T-cell (primary cell): ENCODE results near the gene RAB12. TPM values are rescaled to one million over a fixed set of nuclear protein-coding genes. Genes with fewer than 3 reads are reported as not detected.
"Not testable (repeated sequence)": the region's sequence is repeated elsewhere in the genome, so short reads cannot be mapped to it uniquely, and the experiment has no call there.

Source experiments
- ATAC-seq, 4 experiments: fragments of 200-7000 bp in 3 of 4; fragments of 150-1000 bp in 1 of 4; cut with Tn5 transposase; replicated peaks in 1 of 4; 1 replicate in 3 of 4; 2 replicates in 1 of 4; pipeline ENCODE4 v1.10.0; 2021; ENCODE audit warnings: moderate library complexity in 3 of 4, mild to moderate bottlenecking in 2 of 4, moderate number of reproducible peaks in 1 of 4
- CTCF ChIA-PET, 2 donors: fragments of 300-600 bp; sonication (Branson Sonifier 250); formaldehyde crosslinking; loops; one replicate each; lab custom pipeline; 2022; ENCODE audit warnings: antibody characterized with exemption in 2 of 2; lab: Charles Lee
- POLR2A ChIA-PET, 2 donors: fragments of 300-600 bp; sonication (Branson Sonifier 250); formaldehyde crosslinking; loops; one replicate each; lab custom pipeline; 2022; ENCODE audit warnings: antibody characterized with exemption in 2 of 2; lab: Charles Lee
- DNase-seq, 35 experiments: peaks; one replicate each; pipeline versions ENCODE4 v3.0.0 to v3.0.0-alpha.2; 2013 to 2023
- H3K27ac ChIP-seq: one replicate; pipeline ENCODE4 v1.5.1; 2013; ENCODE audit warnings: low read length
- H3K27me3 ChIP-seq, 2 experiments: replicated peaks in 1 of 2; 1 replicate in 1 of 2; 2 replicates in 1 of 2; pipeline versions ENCODE4 v1.6.1 to v1.7.0; 2013; ENCODE audit warnings: low read length in 1 of 2, mixed read lengths in 1 of 2; ENCODE audit not compliant: control insufficient read depth in 2 of 2, insufficient read depth in 2 of 2; ENCODE audit errors: extremely low read depth in 1 of 2
- H3K36me3 ChIP-seq, 2 donors: 1 replicate in 1 of 2; 2 replicates in 1 of 2; pipeline versions ENCODE4 v1.6.1 to v1.7.0; 2013; ENCODE audit warnings: low read length in 1 of 2; ENCODE audit not compliant: control insufficient read depth in 2 of 2, insufficient read depth in 1 of 2; ENCODE audit errors: extremely low read depth in 1 of 2
- H3K4me1 ChIP-seq, 2 experiments: 1 replicate in 1 of 2; 2 replicates in 1 of 2; pipeline versions ENCODE4 v1.6.1 to v1.7.0; 2013; ENCODE audit warnings: low read length in 2 of 2, mixed read lengths in 1 of 2; ENCODE audit not compliant: insufficient read depth in 2 of 2, control insufficient read depth in 1 of 2; ENCODE audit errors: extremely low read depth in 1 of 2
- H3K4me3 ChIP-seq, 2 donors: 1 replicate in 1 of 2; 2 replicates in 1 of 2; pipeline versions ENCODE4 v1.5.1 to v1.7.0; 2013; ENCODE audit warnings: mild to moderate bottlenecking in 2 of 2, low read length in 1 of 2, moderate library complexity in 1 of 2; ENCODE audit not compliant: control insufficient read depth in 1 of 2; ENCODE audit errors: extremely low read depth in 1 of 2
- H3K9me3 ChIP-seq: 2 replicates; pipeline ENCODE4 v1.7.0; 2013
- H3K27ac Mint-ChIP-seq, 2 donors: one replicate each; pipeline ENCODE4 v1.8.0; 2020 to 2021; ENCODE audit warnings: mild to moderate bottlenecking in 2 of 2, mixed read lengths in 2 of 2
- H3K27me3 Mint-ChIP-seq, 2 donors: one replicate each; pipeline ENCODE4 v1.8.0; 2021 to 2022; ENCODE audit warnings: mixed read lengths in 2 of 2
- H3K36me3 Mint-ChIP-seq: one replicate; pipeline ENCODE4 v1.8.0; 2021; ENCODE audit warnings: mixed read lengths
- H3K4me1 Mint-ChIP-seq, 3 donors: one replicate each; pipeline ENCODE4 v1.8.0; 2020 to 2022; ENCODE audit warnings: mixed read lengths in 3 of 3, mild to moderate bottlenecking in 1 of 3
- H3K4me3 Mint-ChIP-seq, 3 donors: one replicate each; pipeline ENCODE4 v1.8.0; 2020 to 2022; ENCODE audit warnings: mild to moderate bottlenecking in 3 of 3, mixed read lengths in 3 of 3, moderate library complexity in 3 of 3
- H3K9me3 Mint-ChIP-seq, 3 donors: one replicate each; pipeline ENCODE4 v1.8.0; 2020 to 2022; ENCODE audit warnings: mixed read lengths in 3 of 3
- WGBS: methylation state at CpG from one replicate; pipeline ENCODE4 v1.1.5; 2013; ENCODE audit warnings: missing lambda C conversion rate; ENCODE audit not compliant: insufficient coverage; 5-methylcytosine and 5-hydroxymethylcytosine counted together
- total RNA-seq, 35 experiments: library from RNA in 6 of 35; stranded (reverse) in 6 of 35; fragments of 120-200 nt in 1 of 35; gene quantifications; one replicate each; pipeline versions ENCODE4 v1.2.1 to v1.2.4 and lab custom pipeline; 2013 to 2026

Gene RAB12
- total RNA-seq, 5 donors from 2014 or later (not counting 1 experiment from before 2014, with no cell fraction given) = 15.8 to 21.4 (median 17.5) TPM

- not testable (repeated sequence) for H3K4me1 ChIP-seq, H3K9me3 Mint-ChIP-seq, H3K4me3 Mint-ChIP-seq, DNase-seq, H3K27ac Mint-ChIP-seq, H3K4me3 ChIP-seq, H3K36me3 Mint-ChIP-seq, ATAC-seq, H3K27ac ChIP-seq, H3K9me3 ChIP-seq, H3K27me3 ChIP-seq, H3K36me3 ChIP-seq, H3K4me1 Mint-ChIP-seq
- ChIA-PET POLR2A (interaction anchor here in 1 of 2 donors (0.6 kb wide), 1 partner anchor 827 kb away, joined by 4 read pairs; no protein-coding TSS in a partner anchor), CTCF (interaction anchor here (0.6 to 1.3 kb wide), 3 partner anchors 12 to 336 kb away, joined by 3 to 5 read pairs (median 4); no protein-coding TSS in a partner anchor)
- peaks cover 22 to 38% of the 10 kb centered on the region in 2 donors for H3K27me3 Mint-ChIP-seq
- no CpG with 5 or more reads among the region's 7 CpGs for WGBS
These were observed 42.4 kb downstream of the RAB12 start for GRCh38 chr18:8651478-8652261.

DNA sequence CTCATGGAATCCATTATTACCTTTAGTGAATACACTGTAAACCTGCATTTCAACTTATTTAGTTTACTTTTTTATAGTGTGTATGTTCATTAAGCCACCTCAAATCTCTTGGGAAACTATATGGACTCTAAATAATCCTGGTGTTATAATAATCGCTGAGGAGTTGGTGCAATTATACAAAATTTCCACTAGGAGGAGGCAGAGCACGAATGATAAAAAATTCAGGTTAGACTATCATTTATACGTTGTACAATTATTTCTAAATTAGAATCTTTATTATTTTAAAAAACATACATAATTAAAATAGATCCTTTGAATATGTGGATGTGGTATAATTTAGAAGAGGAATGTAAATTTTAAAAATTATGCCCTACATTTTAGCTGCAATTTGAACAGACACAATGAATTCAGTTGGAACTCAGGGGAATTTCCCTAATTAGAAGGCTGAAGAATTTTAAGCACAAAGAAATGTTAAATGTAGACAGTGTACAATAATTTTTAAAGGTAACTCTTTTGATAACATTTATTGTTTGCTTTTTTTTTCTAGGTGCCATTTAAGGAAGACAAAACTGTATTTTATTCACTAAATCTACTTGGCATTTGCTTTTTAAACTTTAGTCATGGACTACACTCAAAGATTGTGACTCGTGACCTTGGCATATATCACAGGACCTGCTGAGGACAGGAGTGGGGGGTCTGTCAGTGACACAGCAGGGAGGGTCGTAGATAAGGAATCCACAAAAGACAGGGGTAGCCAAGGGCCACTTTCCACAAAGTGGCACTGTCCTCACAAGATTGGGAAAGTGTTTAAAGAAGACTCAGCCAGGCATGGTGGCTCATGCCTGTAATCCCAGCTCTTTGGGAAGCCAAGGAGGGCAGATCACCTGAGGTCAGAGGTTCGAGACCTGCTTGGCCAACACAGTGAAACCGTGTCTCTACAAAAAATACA lies 45.5 kb downstream of the RAB12 start:
- no peak overlapping the region for H3K27ac ChIP-seq
- ChIA-PET POLR2A (no interaction called here), CTCF (interaction anchor here (0.7 to 1.7 kb wide), 6 partner anchors 10 to 333 kb away, joined by 3 to 10 read pairs (median 3); no protein-coding TSS in a partner anchor)
- 40% methylated on average over 3 of the region's 7 CpGs for WGBS
- no peak overlapping the region for H3K4me3 ChIP-seq
- H3K36me3 ChIP-seq = no peaks in the 10 kb centered on the region
- no peak overlapping the region for H3K27ac Mint-ChIP-seq
- peaks cover 3 to 21% of the 10 kb centered on the region in 2 donors for H3K27me3 Mint-ChIP-seq
- peak in 1 of 35 experiments; percentile 44 for DNase-seq
- H3K9me3 ChIP-seq = no peaks in the 10 kb centered on the region
- no peaks in the 10 kb centered on the region for H3K36me3 Mint-ChIP-seq
- H3K9me3 Mint-ChIP-seq = no peaks in the 10 kb centered on the region
- no peaks in the 10 kb centered on the region for H3K4me1 ChIP-seq
- peaks cover 0 to 8% of the 10 kb centered on the region in 2 experiments for H3K27me3 ChIP-seq
- no peak overlapping the region for H3K4me3 Mint-ChIP-seq
- peak in 2 of 4 experiments; percentile 35 to 40 for ATAC-seq
- no peaks in the 10 kb centered on the region for H3K4me1 Mint-ChIP-seq

DNA sequence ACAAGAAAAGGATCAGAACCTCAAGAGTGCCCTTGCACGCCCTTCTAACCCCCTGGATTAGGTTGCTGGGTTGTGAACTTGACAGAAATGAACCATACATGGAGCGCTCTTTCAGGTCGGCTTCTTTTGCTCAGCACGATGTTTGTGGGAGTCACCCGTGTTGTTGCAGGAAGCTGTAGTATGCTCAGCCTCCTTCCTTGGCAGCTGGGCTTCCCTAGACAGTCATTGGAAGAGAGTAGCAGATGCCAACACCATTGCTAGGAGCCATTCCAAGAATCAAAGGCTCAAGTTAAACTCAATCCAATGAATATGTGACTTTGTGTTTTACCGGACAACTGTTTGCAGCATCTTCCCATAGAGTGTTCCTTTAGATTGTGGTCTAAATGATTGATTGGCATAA lies 47.0 kb downstream of the RAB12 start:
- no peak overlapping the region for H3K27ac ChIP-seq
- Mint-ChIP-seq H3K27ac (no peak overlapping the region), H3K4me1 (no peaks in the 10 kb centered on the region), H3K4me3 (no peak overlapping the region), H3K27me3 (peaks cover 3 to 10% of the 10 kb centered on the region in 2 donors), H3K36me3 (no peaks in the 10 kb centered on the region), H3K9me3 (no peaks in the 10 kb centered on the region)
- ATAC-seq = no peak
- no peaks in the 10 kb centered on the region for H3K36me3 ChIP-seq
- WGBS = 80% methylated on average over 5 of the region's 6 CpGs
- no peaks in the 10 kb centered on the region for H3K4me1 ChIP-seq
- CTCF ChIA-PET = interaction anchor here in 1 of 2 donors (0.6 kb wide), 1 partner anchor 16 kb away, joined by 3 read pairs; no protein-coding TSS in a partner anchor
- no peak overlapping the region for H3K4me3 ChIP-seq
- H3K9me3 ChIP-seq = no peaks in the 10 kb centered on the region
- H3K27me3 ChIP-seq = peaks cover 0 to 10% of the 10 kb centered on the region in 2 experiments
- POLR2A ChIA-PET = no interaction called here
- DNase-seq = no peak

- Histone ChIP-seq H3K27ac (no peak overlapping the region), H3K36me3 (no peaks in the 10 kb centered on the region), H3K4me1 (peaks cover 0 to 2% of the 10 kb centered on the region in 2 experiments), H3K4me3 (no peak overlapping the region), H3K9me3 (no peaks in the 10 kb centered on the region), H3K27me3 (peaks cover 0 to 10% of the 10 kb centered on the region in 2 experiments)
- Mint-ChIP-seq H3K4me3 (no peak overlapping the region), H3K4me1 (no peaks in the 10 kb centered on the region), H3K36me3 (no peaks in the 10 kb centered on the region), H3K27ac (no peak overlapping the region), H3K9me3 (no peaks in the 10 kb centered on the region), H3K27me3 (peaks cover 0 to 7% of the 10 kb centered on the region in 2 donors)
- DNase-seq (no peak), ATAC-seq (no peak)
- ChIA-PET POLR2A (no interaction called here), CTCF (interaction anchor here in 1 of 2 donors (0.5 kb wide), 1 partner anchor 1869 kb away, joined by 3 read pairs; the partner anchor contains the start of gene NAPG)
- 77% methylated on average over 11 of the region's 14 CpGs for WGBS
These were observed 48.0 kb downstream of the RAB12 start for GRCh38 chr18:8657050-8657820.

DNA sequence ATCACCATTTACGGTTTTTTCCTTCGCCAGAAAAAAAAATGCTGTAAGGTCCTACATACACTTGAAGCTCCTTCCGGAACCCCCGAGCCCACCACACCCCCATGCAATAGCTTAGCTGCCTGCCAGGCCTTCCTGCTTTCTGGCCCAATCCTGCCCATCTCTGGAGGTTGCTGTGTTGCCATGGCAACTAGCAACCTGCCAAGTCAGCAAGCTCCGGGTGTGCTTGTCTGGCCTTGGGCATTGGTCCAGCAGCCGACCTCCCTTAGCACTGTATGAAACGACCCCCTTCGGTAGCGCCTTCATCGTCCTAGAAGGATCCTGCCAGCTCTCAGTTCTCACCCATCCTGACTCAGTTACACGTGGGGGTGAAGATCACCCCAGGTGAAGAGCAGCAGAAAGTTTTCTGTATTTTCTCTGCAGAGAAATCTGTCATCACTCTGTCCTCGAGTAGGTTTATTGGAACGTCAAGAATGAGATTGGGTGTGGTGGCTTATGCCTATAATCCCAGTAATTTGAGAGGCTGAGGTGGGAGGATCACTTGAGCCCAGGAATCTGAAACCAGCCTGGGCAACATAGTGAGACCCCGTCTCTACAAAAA lies 48.7 kb downstream of the RAB12 start:
- Mint-ChIP-seq H3K27ac (no peak overlapping the region), H3K36me3 (no peaks in the 10 kb centered on the region), H3K4me3 (no peak overlapping the region), H3K27me3 (peaks cover 0 to 10% of the 10 kb centered on the region in 2 donors), H3K9me3 (no peaks in the 10 kb centered on the region), H3K4me1 (no peaks in the 10 kb centered on the region)
- CTCF ChIA-PET = interaction anchor here in 1 of 2 donors (0.5 kb wide), 1 partner anchor 1868 kb away, joined by 3 read pairs; the partner anchor contains the start of gene NAPG
- WGBS = 83% methylated on average over 6 of the region's 14 CpGs
- Histone ChIP-seq H3K9me3 (no peaks in the 10 kb centered on the region), H3K4me1 (peaks cover 0 to 2% of the 10 kb centered on the region in 2 experiments), H3K36me3 (no peaks in the 10 kb centered on the region), H3K27me3 (peaks cover 2 to 11% of the 10 kb centered on the region in 2 experiments), H3K4me3 (no peak overlapping the region), H3K27ac (no peak overlapping the region)
- POLR2A ChIA-PET = no interaction called here
- ATAC-seq = no peak
- DNase-seq = no peak
